ENCODE results near the gene PPP1R26. TPM values are rescaled to one million over a fixed set of nuclear protein-coding genes. Genes with fewer than 3 reads are reported as not detected.
"Not testable (repeated sequence)": the region's sequence is repeated elsewhere in the genome, so short reads cannot be mapped to it uniquely, and the experiment has no call there.

Gene PPP1R26
- total and polyA plus RNA-seq, 12 donors: 3.3 to 34.8 (median 15.8) TPM

DNA sequence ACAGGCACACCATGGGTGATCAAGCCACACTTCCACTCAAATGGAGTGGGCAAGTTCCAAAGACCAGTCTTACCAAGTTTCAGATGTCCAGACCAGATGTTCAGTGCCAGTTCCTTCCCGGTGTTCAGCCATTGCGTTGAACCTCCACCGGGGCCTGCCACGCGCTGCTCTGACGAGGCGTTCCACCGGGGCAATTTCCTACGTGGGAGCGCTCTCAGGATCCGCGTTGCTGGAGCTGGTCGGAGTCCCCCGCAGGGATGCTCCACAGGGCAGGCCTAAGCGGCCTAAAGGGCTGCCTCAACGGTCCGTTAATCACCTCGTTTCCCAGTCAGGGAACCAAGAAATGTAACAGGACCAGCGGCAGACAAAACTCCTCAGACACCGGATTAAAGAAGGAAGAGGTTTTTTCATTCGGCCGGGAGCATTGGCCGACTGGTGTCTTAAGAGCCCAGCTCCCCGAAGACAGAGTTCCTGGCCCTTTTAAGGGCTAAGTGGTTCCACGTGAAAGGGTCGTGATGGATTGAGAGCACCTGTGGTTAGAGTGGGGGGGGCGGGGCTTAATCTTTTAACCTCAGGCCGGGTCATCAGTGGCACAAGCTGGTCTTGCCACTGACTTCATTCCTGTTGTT is 35.7 kb upstream of the PPP1R26 start:
- no peaks in the 10 kb centered on the region for H3K9me3 ChIP-seq (replicated peaks in 1 of 3)
- no peaks in the 10 kb centered on the region for H3K36me3 ChIP-seq (replicated peaks in 1 of 2)
- 68 to 81% (median 75%) methylated on average over 22 to 28 of the region's 28 CpGs for WGBS, 4 donors
- H3K4me1 ChIP-seq (replicated peaks in 1 of 2): no peaks in the 10 kb centered on the region
- no peak overlapping the region for H3K4me3 ChIP-seq
- no peak overlapping the region for H3K27ac ChIP-seq
- no peaks in the 10 kb centered on the region for H3K27me3 ChIP-seq
- no peak for DNase-seq
- TF ChIP-seq CTCF (IDR thresholded peaks at IDR 0.05) (no peak), POLR2A (IDR thresholded peaks at IDR 0.05) (no peak)
- intact Hi-C loops (cut with DNase I): no loop called here

- TF ChIP-seq POLR2A (IDR thresholded peaks at IDR 0.05): no peak
- TF ChIP-seq CTCF (IDR thresholded peaks at IDR 0.05): no peak
- WGBS, 4 donors: 63 to 90% (median 79%) methylated on average over 12 of the region's 12 CpGs
- no peak for DNase-seq
- no peak overlapping the region for H3K27ac ChIP-seq
- no peaks in the 10 kb centered on the region for H3K9me3 ChIP-seq (replicated peaks in 1 of 3)
- H3K36me3 ChIP-seq (replicated peaks in 1 of 2): no peaks in the 10 kb centered on the region
- no peak overlapping the region for H3K4me3 ChIP-seq
- H3K4me1 ChIP-seq (replicated peaks in 1 of 2): no peaks in the 10 kb centered on the region
- no peaks in the 10 kb centered on the region for H3K27me3 ChIP-seq
- intact Hi-C loops (cut with DNase I): no loop called here
Measured at GRCh38 chr9:135447126-135447525, 32.5 kb upstream of the PPP1R26 start.

DNA sequence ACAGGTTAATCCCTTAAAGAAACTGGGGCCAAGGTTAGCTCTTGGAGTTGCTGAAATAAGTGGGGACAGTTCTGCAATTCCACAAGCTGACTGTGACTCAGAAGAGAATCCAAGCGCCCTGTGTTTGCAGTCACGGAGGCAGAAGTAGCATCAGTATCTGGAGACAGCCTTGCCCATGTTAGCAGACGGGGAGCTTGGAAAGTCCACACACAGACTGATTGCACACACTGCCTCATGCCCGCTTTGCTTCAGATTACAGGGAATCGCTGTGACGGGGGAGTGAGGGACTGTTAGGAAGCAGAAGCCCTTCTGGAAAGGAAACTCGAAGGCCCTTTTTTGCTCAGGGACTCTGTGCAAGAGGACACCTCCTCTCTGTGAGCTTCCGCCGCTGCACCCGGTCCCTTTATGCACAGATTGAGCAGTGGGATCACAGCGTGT is 30.9 kb upstream of the PPP1R26 start:
- no peak overlapping the region for H3K27ac ChIP-seq
- no peaks in the 10 kb centered on the region for H3K27me3 ChIP-seq
- no peak overlapping the region for H3K4me3 ChIP-seq
- intact Hi-C loops (cut with DNase I): no loop called here
- H3K9me3 ChIP-seq (replicated peaks in 1 of 3): no peaks in the 10 kb centered on the region
- TF ChIP-seq POLR2A (IDR thresholded peaks at IDR 0.05) (no peak), CTCF (IDR thresholded peaks at IDR 0.05) (no peak)
- 51 to 66% (median 60%) methylated on average over 10 to 11 of the region's 11 CpGs for WGBS, 4 donors
- DNase-seq: no peak
- H3K36me3 ChIP-seq (replicated peaks in 1 of 2): no peaks in the 10 kb centered on the region
- H3K4me1 ChIP-seq (replicated peaks in 1 of 2): no peaks in the 10 kb centered on the region

DNA sequence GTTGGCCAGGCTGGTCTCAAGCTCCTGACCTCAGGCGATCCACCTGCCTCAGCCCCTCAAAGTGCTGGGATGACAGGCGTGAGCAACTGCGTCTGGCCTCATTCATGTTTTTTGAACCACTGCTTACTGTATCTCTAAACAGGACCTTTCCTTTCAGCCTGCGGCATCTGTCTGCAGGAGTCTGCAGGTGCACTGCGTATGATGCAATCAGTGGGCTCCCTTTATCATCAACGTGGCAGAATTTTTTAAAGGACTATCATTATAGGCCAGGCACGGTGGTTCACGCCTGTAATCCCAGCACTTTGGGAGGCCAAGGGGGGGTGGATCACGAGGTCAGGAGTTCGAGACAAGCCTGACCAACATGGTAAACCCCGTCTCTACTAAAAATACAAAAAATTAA is 30.1 kb upstream of the PPP1R26 start:
- H3K4me3 ChIP-seq; H3K27me3 ChIP-seq; intact Hi-C loops (cut with DNase I); H3K36me3 ChIP-seq (replicated peaks in 1 of 2); H3K9me3 ChIP-seq (replicated peaks in 1 of 3); DNase-seq; H3K4me1 ChIP-seq (replicated peaks in 1 of 2); H3K27ac ChIP-seq: not testable (repeated sequence)
- WGBS, 4 donors: 78 to 84% (median 83%) methylated on average over 11 of the region's 11 CpGs

GRCh38 chr9:135450956-135451355 is 28.6 kb upstream of the PPP1R26 start:
- H3K27ac ChIP-seq: no peak overlapping the region
- no peaks in the 10 kb centered on the region for H3K9me3 ChIP-seq (replicated peaks in 1 of 3)
- H3K4me3 ChIP-seq: no peak overlapping the region
- no peaks in the 10 kb centered on the region for H3K4me1 ChIP-seq (replicated peaks in 1 of 2)
- H3K36me3 ChIP-seq (replicated peaks in 1 of 2): no peaks in the 10 kb centered on the region
- no peaks in the 10 kb centered on the region for H3K27me3 ChIP-seq
- intact Hi-C loops (cut with DNase I): no loop called here
- peak in 1 of 7 donors; percentile 18 for DNase-seq
- 84 to 90% (median 89%) methylated on average over 10 of the region's 10 CpGs for WGBS, 4 donors
- TF ChIP-seq POLR2A (IDR thresholded peaks at IDR 0.05) (no peak), CTCF (IDR thresholded peaks at IDR 0.05) (no peak)

DNA sequence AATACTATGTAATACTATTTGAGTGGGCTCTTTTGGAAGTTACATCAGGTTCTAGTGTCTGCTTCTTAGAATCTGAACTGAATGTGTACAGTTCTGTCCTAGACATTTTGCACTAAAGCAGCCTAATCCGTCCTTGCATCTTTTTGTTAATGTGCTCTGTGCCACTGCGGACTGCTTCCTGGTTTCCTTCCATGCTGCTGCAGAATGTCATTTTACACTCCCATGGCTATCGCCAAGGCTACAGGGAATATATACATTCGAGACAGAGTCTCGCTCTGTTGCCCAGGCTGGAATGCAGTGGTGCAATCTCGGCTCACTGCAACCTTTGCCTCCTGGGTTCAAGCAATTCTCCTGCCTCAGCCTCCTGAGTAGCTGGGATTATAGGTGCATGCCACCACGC is 27.7 kb upstream of the PPP1R26 start:
- H3K27ac ChIP-seq; H3K4me3 ChIP-seq; H3K27me3 ChIP-seq; H3K36me3 ChIP-seq (replicated peaks in 1 of 2); H3K4me1 ChIP-seq (replicated peaks in 1 of 2); H3K9me3 ChIP-seq (replicated peaks in 1 of 3); intact Hi-C loops (cut with DNase I): not testable (repeated sequence)
- peak in 1 of 7 donors; percentile 4 for DNase-seq
- WGBS, 4 donors: 73 to 83% (median 82%) methylated on average over 7 of the region's 7 CpGs
